SH-SY5Y (cell line): Measurements from ENCODE around the gene SKA3.

Source experiments
- GATA2 ChIP-seq: IDR thresholded peaks from 2 replicates; pipeline ENCODE4 v1.6.1; 2011; ENCODE audit warnings: mild to moderate bottlenecking, low read depth, low read length
- GATA3 ChIP-seq: IDR thresholded peaks from 2 replicates; pipeline ENCODE4 v1.6.1; 2011; ENCODE audit warnings: low read depth, mild to moderate bottlenecking, low read length, moderate library complexity

DNA sequence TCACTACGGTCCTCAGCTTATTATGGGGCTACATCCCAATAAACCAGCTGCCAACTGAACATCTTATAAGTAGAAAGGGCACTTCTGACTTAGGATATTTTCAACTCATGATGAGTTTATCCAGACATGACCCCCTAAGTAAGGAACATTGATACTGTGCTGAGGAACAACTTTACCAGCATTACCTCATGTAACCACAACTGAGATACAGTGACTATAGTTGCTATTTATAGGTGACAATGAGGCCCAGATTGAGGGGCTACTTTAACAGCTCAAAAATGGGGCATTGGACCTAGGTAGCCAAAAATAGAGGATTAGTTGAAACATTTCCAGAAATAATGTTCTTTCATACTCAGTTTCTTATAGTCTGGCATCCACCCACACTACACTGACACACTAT is 26.8 kb downstream of the SKA3 start:
- TF ChIP-seq GATA2 (no peak), GATA3 (no peak)
